ENCODE measurements around the gene DNASE1L2.

GRCh38 chr16:2190659-2191445 lies 45.4 kb upstream of the DNASE1L2 start:
- no peak for TF ChIP-seq ZNF274 (IDR thresholded peaks at IDR 0.05; ENCODE audit: low read depth, low read length)
- no peak for TF ChIP-seq YY1 (IDR thresholded peaks at IDR 0.05; ENCODE audit: insufficient read depth, insufficient read length)
- TF ChIP-seq SUZ12 (IDR thresholded peaks at IDR 0.05; ENCODE audit: extremely low read depth, insufficient read depth, insufficient read length), result no peak

Data from NT2/D1 (cell line).